GM21515 (cell line): ENCODE measurements around the gene MOB2.

Experiments used
- ATAC-seq: cut with Tn5 transposase; IDR thresholded peaks from one replicate; pipeline ENCODE4 v1.9.1; 2021; ENCODE audit not compliant: unreplicated experiment

Gene MOB2

GRCh38 chr11:1473011-1473628, 13.5 kb downstream of the MOB2 start:
- ATAC-seq, result no peak

- no peak for ATAC-seq
Measured at GRCh38 chr11:1472180-1473005, 14.2 kb downstream of the MOB2 start.

DNA sequence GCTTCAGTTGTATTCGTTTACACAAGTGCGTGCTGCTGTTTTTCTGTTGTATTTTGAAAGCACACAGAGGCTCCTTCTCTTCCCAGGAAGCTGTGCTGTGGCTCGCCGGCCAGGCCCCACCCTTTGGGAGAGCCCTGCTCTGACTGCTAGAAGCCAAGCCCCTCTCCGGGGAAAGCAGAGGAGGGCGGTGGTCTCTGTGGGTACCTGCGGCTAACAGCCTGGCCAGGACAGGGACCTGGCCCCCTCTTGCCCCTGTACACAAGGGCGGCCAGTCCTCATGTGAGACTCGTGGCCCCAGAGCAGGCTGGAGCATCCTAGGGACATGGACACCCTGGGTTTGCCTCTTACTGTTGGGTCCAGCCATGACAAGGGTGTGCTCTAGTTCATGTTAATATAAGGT, 14.8 kb downstream of the MOB2 start:
- ATAC-seq, result no peak

DNA sequence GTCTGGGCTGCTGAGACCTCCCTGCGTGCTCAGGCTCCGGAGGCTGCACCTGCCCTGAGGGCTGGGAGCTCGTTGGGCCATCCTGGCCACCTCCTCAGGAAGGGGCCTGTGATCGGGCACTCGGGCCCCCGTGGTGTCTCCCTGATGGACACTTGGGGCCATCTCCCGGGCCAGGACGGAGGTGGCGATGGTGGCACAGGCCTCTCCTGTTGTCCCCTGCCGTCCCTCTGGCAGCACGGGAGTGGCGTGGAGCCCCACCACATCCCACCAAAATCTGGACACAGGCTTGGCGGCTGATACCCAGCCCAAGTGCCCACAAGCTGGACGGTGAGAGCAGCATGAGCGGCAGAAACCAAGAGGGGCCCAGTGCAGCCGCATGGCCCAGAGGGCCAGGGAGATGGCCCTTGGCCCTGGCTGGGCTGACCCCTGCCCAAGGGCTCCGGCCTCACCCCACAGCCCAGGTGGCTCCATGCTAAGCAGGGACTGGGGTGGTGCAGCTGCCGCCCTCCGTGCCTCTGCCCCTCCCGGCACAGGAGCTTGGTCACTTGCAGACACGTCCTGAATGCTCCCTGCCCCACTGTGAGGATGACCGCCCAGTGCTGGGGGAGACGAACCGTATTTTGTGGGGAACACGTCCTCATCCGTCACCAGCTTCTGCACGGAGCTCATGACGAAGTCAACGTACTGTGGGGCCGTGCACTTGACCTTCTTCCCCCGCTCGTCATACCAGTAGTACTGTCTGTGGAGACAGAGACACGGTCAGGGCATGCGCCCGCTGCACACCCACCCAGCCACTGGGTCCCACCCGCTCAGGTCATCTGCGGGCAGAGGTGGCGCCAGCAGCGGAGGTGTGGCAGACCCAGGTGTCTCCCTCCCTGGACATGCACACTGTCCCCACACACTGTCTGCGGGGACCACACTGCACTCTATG, 15.6 kb downstream of the MOB2 start:
- ATAC-seq, result no peak

DNA sequence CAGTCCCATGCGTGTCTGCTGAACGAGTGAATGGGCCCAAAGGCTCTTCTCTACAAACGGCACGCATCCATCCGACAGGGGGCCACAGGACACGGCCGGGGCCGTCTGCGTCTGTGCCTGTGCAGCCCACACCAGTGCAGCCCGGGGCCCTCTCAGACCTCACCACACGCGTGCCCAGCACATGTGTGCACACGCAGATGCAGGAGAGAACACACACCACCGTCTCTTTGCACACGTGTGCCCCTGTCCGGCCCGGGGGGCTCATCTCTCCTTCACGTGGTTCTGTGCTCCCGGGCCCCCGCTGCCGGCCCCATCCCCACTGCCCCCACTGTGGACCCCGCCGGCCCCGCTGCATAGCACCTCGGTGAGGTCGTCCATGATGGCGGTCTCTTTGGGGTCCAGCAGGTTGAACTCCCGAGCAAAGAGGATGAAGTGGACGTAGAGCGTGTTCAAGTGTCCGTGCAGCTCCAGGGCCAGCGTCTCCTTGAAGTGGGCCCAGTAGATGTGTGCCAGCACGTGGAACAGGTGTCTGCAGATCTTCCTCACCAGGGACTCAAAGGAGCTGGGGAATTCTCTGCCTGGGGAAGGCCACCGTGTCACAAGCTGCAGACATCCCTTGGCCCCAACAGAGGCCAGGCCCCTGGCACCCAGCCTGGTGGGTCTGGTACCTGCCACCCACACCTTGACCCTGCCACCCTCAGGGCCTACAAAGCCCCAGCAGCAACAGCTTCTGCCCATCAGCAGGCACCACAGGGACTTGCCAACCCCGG, 16.5 kb downstream of the MOB2 start:
- ATAC-seq, result no peak

- no peak for ATAC-seq
Measured at GRCh38 chr11:1469287-1469910, 17.2 kb downstream of the MOB2 start.

- ATAC-seq, result no peak
Measured at GRCh38 chr11:1468473-1469066, 18.0 kb downstream of the MOB2 start.

DNA sequence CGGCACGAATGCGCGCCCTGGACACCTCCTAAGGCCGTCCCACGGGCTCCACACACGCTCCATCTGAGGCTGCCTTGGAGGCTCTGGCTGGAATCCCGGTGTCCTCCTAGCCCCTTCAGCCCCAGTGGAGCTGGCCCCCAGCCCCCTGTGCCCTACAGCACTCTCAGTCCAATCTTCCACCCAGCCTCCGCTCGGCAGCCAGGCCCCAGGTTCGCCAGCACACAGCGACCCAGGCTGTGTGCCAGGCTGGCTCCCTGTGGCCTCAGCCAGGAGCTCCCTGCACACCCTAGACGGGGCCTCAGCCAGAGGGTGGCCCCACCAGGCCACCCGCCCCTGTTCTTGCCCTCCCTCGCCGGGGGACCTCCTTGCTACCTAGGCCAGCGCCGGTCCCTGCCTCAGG, 18.6 kb downstream of the MOB2 start:
- no peak for ATAC-seq

GRCh38 chr11:1467270-1467669, 19.3 kb downstream of the MOB2 start:
- ATAC-seq, result no peak

DNA sequence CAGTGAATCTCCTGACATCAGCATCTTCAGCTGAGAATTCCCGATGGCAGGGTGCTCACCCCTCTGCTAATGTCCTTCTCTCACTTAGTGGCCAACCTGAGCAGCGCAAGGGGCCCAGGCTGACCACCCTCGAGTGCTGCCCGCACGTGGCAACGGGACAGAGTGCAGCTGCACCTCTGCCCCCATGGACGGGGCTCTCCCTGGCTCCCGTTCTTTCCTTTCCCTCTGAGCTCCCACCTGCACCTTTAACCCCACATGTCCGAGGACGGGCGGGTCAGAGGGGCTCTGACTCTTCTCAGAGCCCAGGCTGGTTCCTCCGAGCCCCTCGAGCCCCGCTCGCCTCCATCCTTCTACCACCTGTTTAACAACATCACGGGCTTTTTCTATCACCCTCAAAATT, 19.8 kb downstream of the MOB2 start:
- no peak for ATAC-seq

DNA sequence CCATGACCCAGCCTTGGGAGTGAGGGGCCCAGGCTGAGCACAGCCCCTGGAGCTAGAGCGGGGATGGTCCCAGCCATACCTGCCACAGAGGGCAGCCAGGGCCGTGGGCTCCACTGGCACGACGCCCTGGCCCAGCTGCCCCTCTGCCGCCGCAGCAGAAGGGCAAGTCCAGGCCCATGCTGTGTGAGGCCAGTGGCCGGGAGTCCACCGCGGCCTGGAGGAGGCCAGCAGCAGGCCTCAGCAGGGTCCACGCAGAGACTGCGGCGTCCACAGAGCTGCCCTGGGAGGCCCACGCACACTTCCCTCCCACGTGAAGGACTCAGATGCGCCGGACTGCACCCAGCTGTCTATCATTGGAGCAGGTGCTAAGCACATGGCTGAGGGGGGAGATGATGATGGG, 23.5 kb downstream of the MOB2 start:
- no peak for ATAC-seq

GRCh38 chr11:1462698-1462975, 23.9 kb downstream of the MOB2 start:
- ATAC-seq, result no peak

GRCh38 chr11:1461826-1462697, 24.5 kb downstream of the MOB2 start:
- no peak for ATAC-seq

- no peak for ATAC-seq
Measured at GRCh38 chr11:1460986-1461825, 25.4 kb downstream of the MOB2 start.

GRCh38 chr11:1460396-1460985, 26.1 kb downstream of the MOB2 start:
- no peak for ATAC-seq

- ATAC-seq, result no peak
Measured at GRCh38 chr11:1459764-1460395, 26.7 kb downstream of the MOB2 start.

DNA sequence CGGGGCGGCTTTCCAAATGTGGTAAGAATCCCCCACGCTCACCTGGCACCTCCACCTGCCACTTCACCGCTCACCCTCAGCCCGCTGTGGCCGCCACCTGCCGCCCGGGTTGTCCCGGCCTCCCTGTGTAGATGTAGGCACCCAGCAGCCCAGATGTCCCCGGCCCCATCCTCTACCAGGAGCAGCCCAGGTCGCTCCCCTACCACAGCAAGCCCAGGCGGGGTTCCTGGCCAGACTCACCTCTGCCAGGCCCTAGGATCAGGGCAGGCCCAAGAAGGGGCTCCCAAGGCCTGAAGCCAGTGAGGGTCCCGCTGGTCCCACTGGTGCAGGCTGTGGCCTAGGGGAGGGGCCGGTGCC, 27.4 kb downstream of the MOB2 start:
- no peak for ATAC-seq
